Omental fat pad (tissue), 4 donors: Measurements from ENCODE around the gene RAD18. TPM values are rescaled to one million over a fixed set of nuclear protein-coding genes. Genes with fewer than 3 reads are reported as not detected.

ENCODE experiments used
- ATAC-seq: fragments of 150-250 bp; one replicate; pipeline ENCODE4 v1.9.1; 2016; ENCODE audit warnings: mild to moderate bottlenecking, moderate library complexity; ENCODE audit not compliant: low FRiP score
- DNase-seq: peaks from one replicate; pipeline ENCODE4 v3.0.0-alpha.2; 2019; ENCODE audit warnings: low spot score
- total RNA-seq, 4 donors: library from RNA; depleted of rRNA; stranded (reverse); fragments of >200 nt; gene quantifications; one replicate each; pipeline ENCODE4 v1.1.0, GENCODE V29; 2016
- TF ChIP-seq, protein P1 (sequence below), 3 donors: fragments of 450-650 bp; IDR thresholded peaks; one replicate each; pipeline ENCODE4 v1.5.1; 2016 to 2017; ENCODE audit warnings: antibody characterized with exemption in 3 of 3, mild to moderate bottlenecking in 3 of 3, moderate library complexity in 2 of 3

Gene RAD18
- total RNA-seq, 4 donors from 2014 or later, result 4.2 to 9.8 (median 6.7) TPM

DNA sequence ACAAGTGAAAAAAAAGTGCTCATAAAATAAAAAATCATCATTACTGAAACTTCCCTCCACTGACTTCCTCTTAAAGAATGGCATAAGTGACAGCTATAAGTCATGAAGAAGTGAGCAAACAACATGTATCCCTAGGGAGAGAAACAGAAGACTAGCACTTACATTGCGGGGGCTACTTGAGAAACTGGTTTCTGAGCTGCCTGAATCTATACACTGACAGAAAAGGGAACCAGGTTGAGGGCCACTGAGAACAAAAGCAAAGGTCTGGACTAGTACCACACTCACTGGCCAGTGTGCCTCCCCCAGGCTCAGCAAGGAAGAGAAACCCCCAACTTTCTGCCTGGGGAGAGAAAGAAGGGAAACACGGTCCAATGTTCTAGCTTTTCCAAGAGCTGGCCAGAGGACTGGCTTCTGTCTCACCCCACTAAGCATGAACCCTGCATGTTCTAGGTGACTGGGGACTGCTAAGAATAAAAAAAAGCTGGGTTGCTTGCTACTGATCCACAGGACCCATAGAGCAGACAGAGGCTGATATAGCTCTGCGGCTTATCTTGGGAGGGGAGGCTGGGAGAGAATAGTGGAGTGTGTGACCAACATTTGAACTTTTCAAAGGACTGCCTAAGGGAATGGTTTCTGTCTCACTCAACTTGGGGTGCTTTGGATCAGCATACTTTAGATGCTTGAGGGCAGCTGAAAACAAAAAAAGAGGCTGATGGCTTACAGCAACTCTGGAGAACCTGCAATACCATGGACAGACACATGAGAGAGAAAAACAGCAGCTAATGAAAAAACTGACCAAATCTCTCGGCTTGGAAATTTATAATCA, 8.1 kb downstream of the RAD18 start:
- ATAC-seq (no peak), DNase-seq (no peak)
- TF ChIP-seq, protein P1, sequence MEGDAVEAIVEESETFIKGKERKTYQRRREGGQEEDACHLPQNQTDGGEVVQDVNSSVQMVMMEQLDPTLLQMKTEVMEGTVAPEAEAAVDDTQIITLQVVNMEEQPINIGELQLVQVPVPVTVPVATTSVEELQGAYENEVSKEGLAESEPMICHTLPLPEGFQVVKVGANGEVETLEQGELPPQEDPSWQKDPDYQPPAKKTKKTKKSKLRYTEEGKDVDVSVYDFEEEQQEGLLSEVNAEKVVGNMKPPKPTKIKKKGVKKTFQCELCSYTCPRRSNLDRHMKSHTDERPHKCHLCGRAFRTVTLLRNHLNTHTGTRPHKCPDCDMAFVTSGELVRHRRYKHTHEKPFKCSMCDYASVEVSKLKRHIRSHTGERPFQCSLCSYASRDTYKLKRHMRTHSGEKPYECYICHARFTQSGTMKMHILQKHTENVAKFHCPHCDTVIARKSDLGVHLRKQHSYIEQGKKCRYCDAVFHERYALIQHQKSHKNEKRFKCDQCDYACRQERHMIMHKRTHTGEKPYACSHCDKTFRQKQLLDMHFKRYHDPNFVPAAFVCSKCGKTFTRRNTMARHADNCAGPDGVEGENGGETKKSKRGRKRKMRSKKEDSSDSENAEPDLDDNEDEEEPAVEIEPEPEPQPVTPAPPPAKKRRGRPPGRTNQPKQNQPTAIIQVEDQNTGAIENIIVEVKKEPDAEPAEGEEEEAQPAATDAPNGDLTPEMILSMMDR (IDR thresholded peaks at IDR 0.05), result no peak

DNA sequence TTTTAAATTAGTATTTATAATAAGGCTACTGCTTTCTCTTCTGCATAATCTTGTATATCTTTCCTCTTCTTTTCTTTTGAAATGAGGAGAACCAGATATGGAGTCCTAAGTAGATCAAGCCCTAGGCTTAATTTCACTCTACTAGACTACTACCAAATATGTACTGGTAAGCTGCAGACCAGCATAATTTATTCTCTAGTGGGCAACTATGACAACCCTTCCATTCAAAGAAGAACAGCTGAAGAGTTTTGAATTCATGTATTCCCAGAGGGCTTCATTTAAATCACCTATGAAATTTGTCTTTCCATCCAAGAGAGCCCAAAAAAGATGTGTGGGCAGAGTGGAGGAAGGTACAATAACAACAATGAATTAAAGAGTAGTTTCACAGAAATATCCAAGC, 10.0 kb downstream of the RAD18 start:
- no peak for ATAC-seq
- TF ChIP-seq, protein P1 (IDR thresholded peaks at IDR 0.05), result no peak
- no peak for DNase-seq

DNA sequence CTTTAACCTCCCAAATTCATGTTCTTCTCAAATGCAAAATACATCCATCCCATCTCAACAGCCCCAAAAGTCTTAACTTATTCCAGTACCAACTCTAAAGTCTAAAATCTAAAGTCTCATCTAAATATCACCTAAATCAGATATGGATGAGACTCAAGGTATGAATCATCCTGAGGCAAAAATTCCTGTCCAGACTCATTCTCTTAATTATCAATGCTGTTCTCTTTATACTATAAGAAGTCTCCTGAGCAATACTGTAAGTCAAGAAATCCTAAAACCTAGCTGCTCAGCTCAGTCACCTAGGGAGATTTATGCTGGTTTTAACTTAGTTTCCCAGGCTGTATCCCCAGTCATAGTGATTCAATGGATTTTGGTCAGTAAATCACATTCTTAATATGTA, 11.1 kb downstream of the RAD18 start:
- TF ChIP-seq, protein P1 (IDR thresholded peaks at IDR 0.05), result no peak
- no peak for DNase-seq
- ATAC-seq, result no peak

GRCh38 chr3:8945890-8946600, 17.2 kb downstream of the RAD18 start:
- TF ChIP-seq, protein P1 (IDR thresholded peaks at IDR 0.05), result no peak
- no peak for ATAC-seq
- no peak for DNase-seq

DNA sequence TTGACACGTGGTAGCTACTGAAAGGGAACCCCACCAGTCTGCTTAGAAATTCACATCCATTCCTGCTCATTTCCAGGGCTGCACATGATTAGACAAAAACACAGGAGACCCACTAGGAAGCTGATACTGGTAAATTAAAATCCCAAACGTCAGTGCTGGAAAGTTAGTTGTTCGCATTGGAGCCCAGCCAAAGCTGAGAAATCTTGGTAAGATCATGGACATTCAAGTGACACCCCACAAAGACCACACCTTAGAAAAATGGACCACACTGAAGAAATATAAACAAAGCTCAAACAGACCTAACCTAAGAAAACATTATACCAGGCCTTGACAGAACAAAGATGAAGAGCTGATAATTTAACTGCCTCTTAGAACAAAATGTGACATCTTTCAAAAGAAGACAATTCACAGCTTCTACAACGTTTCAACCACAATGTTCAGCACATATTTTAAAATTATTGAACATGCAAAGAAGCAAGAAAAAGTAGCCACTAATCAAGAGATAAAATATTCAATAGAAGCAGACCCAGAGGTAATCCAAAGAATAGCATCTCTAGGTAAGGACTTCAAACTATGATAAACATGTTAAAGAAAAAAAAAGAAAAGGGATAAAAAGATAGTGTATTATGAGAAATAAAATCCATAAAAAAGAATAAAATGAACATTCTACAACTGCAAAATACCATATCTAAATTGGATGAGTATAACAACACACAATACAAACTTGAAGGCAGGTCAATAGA, 20.4 kb downstream of the RAD18 start:
- ATAC-seq (no peak), DNase-seq (no peak)
- TF ChIP-seq, protein P1 (IDR thresholded peaks at IDR 0.05), result no peak

GRCh38 chr3:8942115-8942514, 21.2 kb downstream of the RAD18 start:
- ATAC-seq (no peak), DNase-seq (no peak)
- TF ChIP-seq, protein P1 (IDR thresholded peaks at IDR 0.05), result no peak
